Measurements from ENCODE around the gene VRK3.
"Not testable (repeated sequence)": the region's sequence is repeated elsewhere in the genome, so short reads cannot be mapped to it uniquely, and the experiment has no call there.

DNA sequence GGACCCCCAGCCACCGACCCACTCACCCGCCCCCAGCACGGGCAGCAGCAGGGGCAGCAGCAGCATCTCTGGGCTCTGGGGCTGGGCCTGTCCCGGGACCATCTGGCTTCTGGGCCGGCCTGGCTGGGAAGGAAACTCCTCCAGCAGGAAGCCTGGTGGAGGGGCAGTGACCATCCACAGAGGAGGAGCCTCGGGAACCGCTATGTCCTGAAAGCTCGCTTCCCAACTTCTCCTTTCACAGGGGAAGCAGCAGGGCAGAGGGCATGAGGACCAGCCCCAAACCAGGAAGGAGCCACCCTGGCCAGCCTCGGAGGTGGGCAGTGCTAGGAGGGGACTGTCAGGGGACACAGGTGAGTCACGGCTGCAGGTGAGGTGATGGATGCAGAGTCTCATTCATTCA lies 64.2 kb downstream of the VRK3 start, which contains the start of gene SIGLEC11:
- not testable (repeated sequence) for TF ChIP-seq POLR2A (IDR thresholded peaks at IDR 0.05; ENCODE audit: low read depth, low read length); RCOR1 (IDR thresholded peaks at IDR 0.05; ENCODE audit: insufficient replicate concordance, low read length); CEBPB (IDR thresholded peaks at IDR 0.05; ENCODE audit: low read depth, low read length); RFX5 (IDR thresholded peaks at IDR 0.05; ENCODE audit: low read depth, low read length); MAFK (IDR thresholded peaks at IDR 0.05; ENCODE audit: low read depth, low read length); FOS (IDR thresholded peaks at IDR 0.05; ENCODE audit: low read depth, low read length); SMC3 (IDR thresholded peaks at IDR 0.05; ENCODE audit: low read depth, low read length); CHD1 (IDR thresholded peaks at IDR 0.05; ENCODE audit: low read depth, low read length); RAD21 (IDR thresholded peaks at IDR 0.05; ENCODE audit: low read length); MXI1 (IDR thresholded peaks at IDR 0.05; ENCODE audit: borderline replicate concordance, low read depth, low read length); NFE2L2 (IDR thresholded peaks at IDR 0.05; ENCODE audit: low read depth, low read length)
- TF ChIP-seq, protein P1, sequence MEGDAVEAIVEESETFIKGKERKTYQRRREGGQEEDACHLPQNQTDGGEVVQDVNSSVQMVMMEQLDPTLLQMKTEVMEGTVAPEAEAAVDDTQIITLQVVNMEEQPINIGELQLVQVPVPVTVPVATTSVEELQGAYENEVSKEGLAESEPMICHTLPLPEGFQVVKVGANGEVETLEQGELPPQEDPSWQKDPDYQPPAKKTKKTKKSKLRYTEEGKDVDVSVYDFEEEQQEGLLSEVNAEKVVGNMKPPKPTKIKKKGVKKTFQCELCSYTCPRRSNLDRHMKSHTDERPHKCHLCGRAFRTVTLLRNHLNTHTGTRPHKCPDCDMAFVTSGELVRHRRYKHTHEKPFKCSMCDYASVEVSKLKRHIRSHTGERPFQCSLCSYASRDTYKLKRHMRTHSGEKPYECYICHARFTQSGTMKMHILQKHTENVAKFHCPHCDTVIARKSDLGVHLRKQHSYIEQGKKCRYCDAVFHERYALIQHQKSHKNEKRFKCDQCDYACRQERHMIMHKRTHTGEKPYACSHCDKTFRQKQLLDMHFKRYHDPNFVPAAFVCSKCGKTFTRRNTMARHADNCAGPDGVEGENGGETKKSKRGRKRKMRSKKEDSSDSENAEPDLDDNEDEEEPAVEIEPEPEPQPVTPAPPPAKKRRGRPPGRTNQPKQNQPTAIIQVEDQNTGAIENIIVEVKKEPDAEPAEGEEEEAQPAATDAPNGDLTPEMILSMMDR (conservative IDR thresholded peaks at IDR 0.05; ENCODE audit: low read depth, low read length) = not testable (repeated sequence)
- TF ChIP-seq, protein P2, sequence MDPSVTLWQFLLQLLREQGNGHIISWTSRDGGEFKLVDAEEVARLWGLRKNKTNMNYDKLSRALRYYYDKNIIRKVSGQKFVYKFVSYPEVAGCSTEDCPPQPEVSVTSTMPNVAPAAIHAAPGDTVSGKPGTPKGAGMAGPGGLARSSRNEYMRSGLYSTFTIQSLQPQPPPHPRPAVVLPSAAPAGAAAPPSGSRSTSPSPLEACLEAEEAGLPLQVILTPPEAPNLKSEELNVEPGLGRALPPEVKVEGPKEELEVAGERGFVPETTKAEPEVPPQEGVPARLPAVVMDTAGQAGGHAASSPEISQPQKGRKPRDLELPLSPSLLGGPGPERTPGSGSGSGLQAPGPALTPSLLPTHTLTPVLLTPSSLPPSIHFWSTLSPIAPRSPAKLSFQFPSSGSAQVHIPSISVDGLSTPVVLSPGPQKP (IDR thresholded peaks at IDR 0.05; ENCODE audit: borderline replicate concordance, low read depth, low read length) = not testable (repeated sequence)
- TF ChIP-seq, protein P3, sequence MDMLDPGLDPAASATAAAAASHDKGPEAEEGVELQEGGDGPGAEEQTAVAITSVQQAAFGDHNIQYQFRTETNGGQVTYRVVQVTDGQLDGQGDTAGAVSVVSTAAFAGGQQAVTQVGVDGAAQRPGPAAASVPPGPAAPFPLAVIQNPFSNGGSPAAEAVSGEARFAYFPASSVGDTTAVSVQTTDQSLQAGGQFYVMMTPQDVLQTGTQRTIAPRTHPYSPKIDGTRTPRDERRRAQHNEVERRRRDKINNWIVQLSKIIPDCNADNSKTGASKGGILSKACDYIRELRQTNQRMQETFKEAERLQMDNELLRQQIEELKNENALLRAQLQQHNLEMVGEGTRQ (IDR thresholded peaks at IDR 0.05; ENCODE audit: low read depth, low read length) = not testable (repeated sequence)

All from IMR-90 (cell line).